Mesothelial cell of epicardium (in vitro differentiated cells): ENCODE data around the gene STOML1. TPM values are rescaled to one million over a fixed set of nuclear protein-coding genes. Genes with fewer than 3 reads are reported as not detected.

Source experiments
- DNase-seq, 2 experiments: peaks; one replicate each; pipeline ENCODE4 v3.0.0; 2021; ENCODE audit warnings: low spot score in 2 of 2; ENCODE audit not compliant: unreplicated experiment in 2 of 2
- H3K27ac Mint-ChIP-seq: 2 replicates; pipeline ENCODE4 v1.8.0; 2021; ENCODE audit warnings: mixed read lengths
- H3K27me3 Mint-ChIP-seq: 2 replicates; pipeline ENCODE4 v1.8.0; 2021; ENCODE audit warnings: low read depth, mixed read lengths
- H3K36me3 Mint-ChIP-seq: 2 replicates; pipeline ENCODE4 v1.8.0; 2021; ENCODE audit warnings: mixed read lengths
- H3K4me1 Mint-ChIP-seq: 2 replicates; pipeline ENCODE4 v1.8.0; 2021; ENCODE audit warnings: mixed read lengths
- H3K4me3 Mint-ChIP-seq: 2 replicates; pipeline ENCODE4 v1.8.0; 2021; ENCODE audit warnings: mild to moderate bottlenecking, moderate library complexity, mixed read lengths
- H3K9me3 Mint-ChIP-seq: 2 replicates; pipeline ENCODE4 v1.8.0; 2021; ENCODE audit warnings: mixed read lengths
- CTCF ChIP-seq: fragments of 200-600 bp; sonication (generic); IDR thresholded peaks from one replicate; pipeline ENCODE4 v1.5.0; 2021; ENCODE audit warnings: antibody characterized with exemption; ENCODE audit not compliant: unreplicated experiment
- total RNA-seq: library from RNA; stranded (reverse); gene quantifications from 3 replicates; pipeline ENCODE4 v1.2.1, GENCODE V29; 2021

Gene STOML1
- total RNA-seq, 1 donor from 2014 or later, result 11.9 TPM

- Mint-ChIP-seq H3K27me3 (no peaks in the 10 kb centered on the region), H3K4me1 (peaks cover 6% of the 10 kb centered on the region), H3K9me3 (no peaks in the 10 kb centered on the region), H3K36me3 (peaks cover 8% of the 10 kb centered on the region), H3K27ac (no peak overlapping the region), H3K4me3 (no peak overlapping the region)
- TF ChIP-seq CTCF, result no peak
- DNase-seq, result no peak
These were observed 42.2 kb upstream of the STOML1 start for GRCh38 chr15:74034206-74034755.

- Mint-ChIP-seq H3K27me3 (no peaks in the 10 kb centered on the region), H3K4me1 (peaks cover 3% of the 10 kb centered on the region), H3K9me3 (no peaks in the 10 kb centered on the region), H3K27ac (no peak overlapping the region), H3K36me3 (peaks cover 11% of the 10 kb centered on the region), H3K4me3 (no peak overlapping the region)
- no peak for DNase-seq
- no peak for TF ChIP-seq CTCF
These were observed 40.8 kb upstream of the STOML1 start for GRCh38 chr15:74032606-74033561.

GRCh38 chr15:74032046-74032445 is 40.0 kb upstream of the STOML1 start:
- Mint-ChIP-seq H3K27ac (no peak overlapping the region), H3K27me3 (no peaks in the 10 kb centered on the region), H3K4me1 (peaks cover 3% of the 10 kb centered on the region), H3K4me3 (no peak overlapping the region), H3K36me3 (peaks cover 11% of the 10 kb centered on the region), H3K9me3 (no peaks in the 10 kb centered on the region)
- TF ChIP-seq CTCF, result no peak
- no peak for DNase-seq

DNA sequence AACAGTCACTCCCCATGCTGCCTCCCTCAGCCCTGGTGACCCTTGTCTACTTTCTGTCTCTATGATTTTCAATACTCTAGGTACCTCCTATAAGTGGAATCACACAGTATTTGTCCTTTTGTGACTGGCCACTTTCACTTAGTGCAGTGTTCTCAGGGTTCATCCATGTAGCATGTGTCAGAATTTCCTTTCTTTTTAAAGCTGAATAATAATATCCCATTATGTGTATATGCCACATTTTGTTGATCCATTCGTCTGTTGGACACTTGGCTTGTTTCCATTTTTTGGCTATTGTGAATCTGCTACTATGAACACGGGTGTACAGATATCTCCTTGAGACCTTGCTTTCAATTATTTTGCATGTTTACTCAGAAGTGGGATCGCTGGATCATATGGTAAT is 36.6 kb upstream of the STOML1 start:
- Mint-ChIP-seq H3K4me1 (no peaks in the 10 kb centered on the region), H3K27me3 (no peaks in the 10 kb centered on the region), H3K36me3 (peaks cover 8% of the 10 kb centered on the region), H3K4me3 (no peak overlapping the region), H3K9me3 (no peaks in the 10 kb centered on the region), H3K27ac (no peak overlapping the region)
- TF ChIP-seq CTCF, result no peak
- DNase-seq, result no peak

DNA sequence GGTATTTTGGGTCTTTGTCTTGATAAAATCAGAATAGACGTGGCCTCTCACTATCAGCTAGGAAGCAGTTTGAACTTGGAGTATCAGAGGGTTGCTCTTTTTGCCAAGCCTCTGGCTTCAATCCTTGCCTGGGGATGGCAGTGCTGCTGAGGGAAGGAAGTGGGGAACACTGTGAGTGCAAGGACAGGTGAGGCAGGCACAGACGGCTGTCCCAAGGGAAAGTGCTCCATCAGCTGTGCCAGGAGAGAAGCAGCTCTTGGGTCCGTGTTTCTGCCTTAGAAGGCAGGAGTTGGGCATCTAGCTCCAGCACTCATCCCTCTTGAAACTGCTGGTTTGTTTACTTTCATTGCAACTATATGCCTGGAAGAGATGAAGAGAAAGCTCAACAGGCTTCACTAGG is 35.6 kb upstream of the STOML1 start:
- Mint-ChIP-seq H3K27ac (no peak overlapping the region), H3K27me3 (no peaks in the 10 kb centered on the region)
- TF ChIP-seq CTCF, result no peak

More for the DNA sequence above, 35.6 kb upstream of the STOML1 start:
- H3K9me3 Mint-ChIP-seq, result no peaks in the 10 kb centered on the region
- no peak overlapping the region for H3K4me3 Mint-ChIP-seq
- H3K4me1 Mint-ChIP-seq, result no peaks in the 10 kb centered on the region
- no peak for DNase-seq
- peaks cover 14% of the 10 kb centered on the region for H3K36me3 Mint-ChIP-seq
